Measurements from ENCODE around the gene KCNQ1.

- TF ChIP-seq CTCF (conservative IDR thresholded peaks at IDR 0.05) (no peak), EZH2 (IDR thresholded peaks at IDR 0.05; ENCODE audit: low read depth) (no peak)
Observed at GRCh38 chr11:2447253-2447950, 2.6 kb downstream of the KCNQ1 start.
